DND-41 (cell line): Measurements from ENCODE around the gene SLC29A4.

Experiments
- EZH2 ChIP-seq: IDR thresholded peaks from 3 replicates; pipeline ENCODE4 v1.6.1; 2012; ENCODE audit warnings: borderline replicate concordance, low read depth, mild to moderate bottlenecking, moderate library complexity, low read length, inconsistent platforms; ENCODE audit not compliant: severe bottlenecking
- TF ChIP-seq, protein P1 (sequence below): IDR thresholded peaks from 2 replicates; pipeline ENCODE4 v1.5.1; 2012; ENCODE audit warnings: borderline replicate concordance, low read length, moderate library complexity, mild to moderate bottlenecking; ENCODE audit not compliant: poor library complexity, severe bottlenecking; ENCODE audit errors: extremely low read depth

DNA sequence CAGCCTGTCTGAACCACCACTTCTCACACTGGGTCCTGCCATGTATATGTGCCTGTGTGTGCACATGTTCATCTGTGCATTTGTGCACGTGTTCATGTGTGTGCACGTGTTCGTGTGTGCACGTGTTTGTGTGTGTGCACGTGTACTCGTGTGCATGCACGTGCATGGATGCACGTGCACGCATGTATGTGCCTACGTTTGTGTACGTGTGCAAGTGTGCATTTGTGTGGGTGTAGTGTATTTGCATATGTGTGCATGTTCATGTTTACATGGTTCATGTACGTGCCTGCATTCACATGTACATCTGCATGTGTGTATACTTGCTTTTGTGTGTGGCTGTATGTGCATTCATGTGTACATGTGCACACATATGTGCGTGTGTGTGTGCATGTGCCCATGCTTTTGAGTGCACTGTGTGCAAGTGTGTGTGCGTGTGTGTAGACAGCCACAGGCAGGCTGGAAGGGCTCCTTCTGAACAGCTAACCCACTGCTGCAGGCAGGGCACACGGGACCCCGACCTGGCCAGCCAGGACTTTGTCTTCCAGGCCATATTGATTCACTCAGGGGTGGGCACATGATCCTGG, 28.2 kb downstream of the SLC29A4 start:
- TF ChIP-seq, protein P1, sequence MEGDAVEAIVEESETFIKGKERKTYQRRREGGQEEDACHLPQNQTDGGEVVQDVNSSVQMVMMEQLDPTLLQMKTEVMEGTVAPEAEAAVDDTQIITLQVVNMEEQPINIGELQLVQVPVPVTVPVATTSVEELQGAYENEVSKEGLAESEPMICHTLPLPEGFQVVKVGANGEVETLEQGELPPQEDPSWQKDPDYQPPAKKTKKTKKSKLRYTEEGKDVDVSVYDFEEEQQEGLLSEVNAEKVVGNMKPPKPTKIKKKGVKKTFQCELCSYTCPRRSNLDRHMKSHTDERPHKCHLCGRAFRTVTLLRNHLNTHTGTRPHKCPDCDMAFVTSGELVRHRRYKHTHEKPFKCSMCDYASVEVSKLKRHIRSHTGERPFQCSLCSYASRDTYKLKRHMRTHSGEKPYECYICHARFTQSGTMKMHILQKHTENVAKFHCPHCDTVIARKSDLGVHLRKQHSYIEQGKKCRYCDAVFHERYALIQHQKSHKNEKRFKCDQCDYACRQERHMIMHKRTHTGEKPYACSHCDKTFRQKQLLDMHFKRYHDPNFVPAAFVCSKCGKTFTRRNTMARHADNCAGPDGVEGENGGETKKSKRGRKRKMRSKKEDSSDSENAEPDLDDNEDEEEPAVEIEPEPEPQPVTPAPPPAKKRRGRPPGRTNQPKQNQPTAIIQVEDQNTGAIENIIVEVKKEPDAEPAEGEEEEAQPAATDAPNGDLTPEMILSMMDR = no peak
- no peak for TF ChIP-seq EZH2
